GM12892 (cell line): ENCODE measurements around the gene NEUROD1.

Source experiments
- POLR2A ChIP-seq: IDR thresholded peaks from 2 replicates; pipeline ENCODE4 v1.6.1; 2011; ENCODE audit warnings: low read depth, low read length, control low read depth
- POLR2AphosphoS5 ChIP-seq: IDR thresholded peaks from 2 replicates; pipeline ENCODE4 v1.6.1; 2011; ENCODE audit warnings: low read depth, low read length, control low read depth

DNA sequence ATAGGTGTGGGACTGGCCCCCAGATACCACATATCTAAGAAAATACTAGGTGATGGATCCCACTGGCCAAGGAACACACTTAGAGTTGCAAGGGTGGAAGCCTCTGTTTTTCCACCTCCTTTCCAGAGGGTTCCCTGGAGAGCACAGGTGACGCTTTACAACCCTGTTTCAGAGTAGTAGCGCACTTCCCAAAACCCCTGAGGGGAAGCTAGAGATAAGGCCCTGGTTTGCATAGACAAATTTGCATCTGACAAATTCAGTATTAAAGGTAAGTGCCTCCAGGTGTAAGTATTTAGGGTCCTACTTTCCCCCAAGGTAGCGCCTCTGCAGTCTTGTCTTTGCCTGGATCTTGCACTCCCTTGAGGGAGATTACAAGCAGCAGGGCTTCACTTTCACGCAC is 22.9 kb downstream of the NEUROD1 start:
- TF ChIP-seq POLR2AphosphoS5 = no peak
- TF ChIP-seq POLR2A = no peak
